AG04450 (cell line): ENCODE data around the gene MGST2. TPM values are rescaled to one million over a fixed set of nuclear protein-coding genes. Genes with fewer than 3 reads are reported as not detected.
"Not testable (repeated sequence)": the region's sequence is repeated elsewhere in the genome, so short reads cannot be mapped to it uniquely, and the experiment has no call there.

Experiments used
- CTCF ChIA-PET: fragments of 300-600, 350-600 bp; formaldehyde crosslinking; extraction: SDS; loops from one replicate; lab custom pipeline; 2022; ENCODE audit warnings: antibody characterized with exemption, inconsistent platforms; lab: Charles Lee
- POLR2A ChIA-PET: fragments of 350-600 bp; formaldehyde crosslinking; extraction: SDS; loops from one replicate; lab custom pipeline; 2021; ENCODE audit warnings: antibody characterized with exemption, inconsistent platforms; lab: Yijun Ruan, JAX
- DNase-seq: peaks from one replicate; pipeline ENCODE4 v3.0.0-alpha.2; 2011; ENCODE audit warnings: low read depth, low spot score
- H3K27ac ChIP-seq: one replicate; pipeline ENCODE4 v1.5.1; 2012; ENCODE audit warnings: low read depth, low read length, control low read depth
- H3K27me3 ChIP-seq: one replicate; pipeline ENCODE4 v1.6.0; 2012; ENCODE audit warnings: low read length; ENCODE audit not compliant: control insufficient read depth, insufficient read depth
- H3K4me3 ChIP-seq: 2 replicates; pipeline ENCODE4 v1.5.1; 2011; ENCODE audit warnings: mild to moderate bottlenecking, low read depth, low read length, control low read depth
- H3K9me3 ChIP-seq: 2 replicates; pipeline ENCODE4 v1.5.1; 2012; ENCODE audit warnings: low read length; ENCODE audit not compliant: control insufficient read depth, insufficient read depth
- CTCF ChIP-seq: IDR thresholded peaks from 2 replicates; pipeline ENCODE4 v1.5.1; 2011; ENCODE audit warnings: low read depth, low read length, control low read depth, inconsistent platforms
- polyA plus RNA-seq: library from polyadenylated mRNA; depleted of rRNA; stranded (reverse); fragments of >200 nt; gene quantifications from 2 replicates; pipeline ENCODE4 v1.2.3, GENCODE V29; 2011

MGST2 gene
- polyA plus RNA-seq, 1 experiment: 21.9 TPM

- Histone ChIP-seq H3K4me3 (no peak overlapping the region), H3K9me3 (no peaks in the 10 kb centered on the region), H3K27ac (no peak overlapping the region), H3K27me3 (peaks cover 19% of the 10 kb centered on the region)
- no peak for DNase-seq
- CTCF ChIA-PET: interaction anchor here (0.7 to 1.8 kb wide), 7 partner anchors 14 to 181 kb away, joined by 3 to 14 read pairs (median 4); no protein-coding TSS in a partner anchor
- POLR2A ChIA-PET: no interaction called here
- TF ChIP-seq CTCF: no peak
These were observed 32.4 kb upstream of the MGST2 start for GRCh38 chr4:139633195-139633594.

DNA sequence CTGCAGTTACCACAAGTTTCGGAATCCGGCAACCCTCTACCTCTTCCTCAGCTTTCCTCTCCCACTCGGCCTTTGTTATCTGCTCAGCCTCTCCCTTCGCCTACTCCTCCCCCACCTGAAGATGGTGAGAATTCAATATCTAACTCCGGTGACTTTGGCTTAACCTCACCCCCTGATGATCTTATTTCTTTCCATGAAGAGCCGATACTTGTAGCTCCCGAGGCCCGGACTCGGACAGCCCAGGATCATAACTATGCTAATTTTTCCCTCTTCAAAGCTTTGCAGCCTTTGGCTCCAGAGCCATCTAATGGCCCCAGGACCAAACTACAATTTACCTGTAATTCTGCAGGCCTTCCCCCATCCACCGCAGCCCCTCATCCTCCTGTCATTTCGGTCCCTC is 32.0 kb upstream of the MGST2 start:
- CTCF ChIA-PET: interaction anchor here (0.7 to 1.8 kb wide), 8 partner anchors 14 to 182 kb away, joined by 3 to 14 read pairs (median 4); no protein-coding TSS in a partner anchor
- POLR2A ChIA-PET: no interaction called here
- Histone ChIP-seq H3K27me3 (peaks cover 23% of the 10 kb centered on the region), H3K9me3 (peaks cover 2% of the 10 kb centered on the region; the same call in 1 of the 2 replicates), H3K27ac (no peak overlapping the region), H3K4me3 (no peak overlapping the region)
- peak; percentile 57 for TF ChIP-seq CTCF
- DNase-seq: no peak

DNA sequence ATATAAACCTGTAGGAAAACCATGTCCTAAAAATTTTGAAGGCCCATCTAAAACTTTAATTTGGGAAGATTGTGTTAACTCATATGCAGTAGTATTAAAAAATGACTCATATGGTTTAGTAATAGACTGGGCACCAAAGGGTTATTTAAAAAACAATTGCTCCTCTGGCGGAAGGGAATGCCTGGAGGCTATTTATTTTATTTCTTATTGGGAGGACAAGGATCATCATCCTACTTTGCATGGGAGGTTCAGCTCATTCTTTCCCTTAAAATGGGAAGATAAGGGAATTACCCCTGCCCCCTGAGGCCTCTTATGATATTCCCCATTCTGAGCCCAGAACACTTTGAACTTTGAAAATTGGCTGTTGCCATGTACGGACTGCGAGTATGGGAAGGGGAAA is 29.7 kb upstream of the MGST2 start:
- Histone ChIP-seq H3K27me3 (peaks cover 20% of the 10 kb centered on the region), H3K9me3 (peaks cover 12% of the 10 kb centered on the region; the same call in 1 of the 2 replicates), H3K4me3 (no peak overlapping the region), H3K27ac (no peak overlapping the region)
- ChIA-PET POLR2A (no interaction called here), CTCF (interaction anchor here (0.8 kb wide), 1 partner anchor 32 kb away, joined by 3 read pairs; no protein-coding TSS in a partner anchor)
- DNase-seq: no peak
- no peak for TF ChIP-seq CTCF

- Histone ChIP-seq H3K9me3 (peaks cover 12% of the 10 kb centered on the region; the same call in 1 of the 2 replicates), H3K27me3 (peaks cover 12% of the 10 kb centered on the region)
- CTCF ChIA-PET: interaction anchor here (1.7 kb wide), 1 partner anchor 36 kb away, joined by 3 read pairs; no protein-coding TSS in a partner anchor
- POLR2A ChIA-PET, DNase-seq, H3K4me3 ChIP-seq, H3K27ac ChIP-seq: not testable (repeated sequence)
These were observed 27.3 kb upstream of the MGST2 start for GRCh38 chr4:139638306-139638705.

DNA sequence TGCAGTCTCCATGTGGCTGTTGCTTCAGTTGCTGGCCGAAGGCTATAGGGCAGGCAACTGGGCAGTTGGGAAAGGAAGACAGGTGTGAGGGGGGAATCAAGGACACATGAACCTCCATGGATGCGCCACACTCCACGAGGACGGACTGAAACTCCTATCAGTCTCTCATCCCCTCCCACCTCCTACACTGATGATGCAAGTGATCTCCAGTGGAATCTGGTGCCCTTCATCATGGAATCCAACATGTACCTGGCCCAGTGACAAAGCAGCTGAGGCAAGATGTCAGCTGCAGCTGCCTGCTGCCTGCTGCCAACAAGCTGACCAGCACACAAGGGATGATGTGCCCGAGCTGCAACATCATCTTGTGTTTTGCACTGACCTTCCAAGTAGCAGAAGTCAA is 26.0 kb upstream of the MGST2 start:
- H3K4me3 ChIP-seq: no peak overlapping the region
- peaks cover 8% of the 10 kb centered on the region for H3K27me3 ChIP-seq
- POLR2A ChIA-PET: no interaction called here
- DNase-seq: no peak
- H3K27ac ChIP-seq: no peak overlapping the region
- no peak for TF ChIP-seq CTCF
- peaks cover 12% of the 10 kb centered on the region; the same call in 1 of the 2 replicates for H3K9me3 ChIP-seq
- CTCF ChIA-PET: interaction anchor here (0.5 to 2.2 kb wide), 5 partner anchors 9 to 733 kb away, joined by 3 to 8 read pairs (median 4); no protein-coding TSS in a partner anchor
